HG03139 (cell line): ENCODE data around the gene PCDHGA10.
"Not testable (repeated sequence)": the region's sequence is repeated elsewhere in the genome, so short reads cannot be mapped to it uniquely, and the experiment has no call there.

Experiments used
- ATAC-seq: cut with Tn5 transposase; IDR thresholded peaks from one replicate; pipeline ENCODE4 v1.9.1; 2021; ENCODE audit not compliant: unreplicated experiment

PCDHGA10 gene

DNA sequence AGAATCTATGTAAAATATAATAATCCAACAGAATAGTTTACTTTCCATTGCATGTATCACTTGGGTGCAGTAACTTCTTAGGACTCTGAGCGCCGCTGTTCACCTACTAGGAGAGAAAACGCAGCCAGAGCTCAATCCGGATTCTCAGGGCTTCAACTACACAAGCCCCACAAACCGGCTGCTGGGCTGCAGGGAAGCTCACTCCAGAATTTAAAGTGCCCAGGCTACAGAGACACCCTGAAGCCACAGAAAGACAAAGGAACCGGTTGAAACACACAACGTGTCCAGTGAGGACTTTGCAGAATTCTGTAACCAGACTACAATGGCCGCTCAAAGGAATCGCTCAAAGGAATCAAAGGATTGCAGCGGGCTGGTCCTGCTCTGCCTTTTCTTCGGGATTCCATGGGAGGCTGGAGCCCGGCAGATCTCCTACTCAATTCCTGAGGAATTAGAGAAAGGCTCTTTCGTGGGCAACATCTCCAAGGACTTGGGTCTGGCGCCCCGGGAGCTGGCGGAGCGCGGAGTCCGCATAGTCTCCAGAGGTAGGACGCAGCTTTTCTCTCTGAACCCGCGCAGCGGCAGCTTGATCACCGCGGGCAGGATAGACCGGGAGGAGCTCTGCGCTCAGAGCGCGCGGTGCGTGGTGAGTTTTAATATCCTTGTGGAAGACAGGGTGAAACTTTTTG lies at the start of gene PCDHGA10:
TSS of gene PCDHGA10 (plus strand) at position 134 of the 686 bp plus-strand sequence. CDS start at position 323, 189 bp downstream.
- peak; percentile 81 for ATAC-seq

DNA sequence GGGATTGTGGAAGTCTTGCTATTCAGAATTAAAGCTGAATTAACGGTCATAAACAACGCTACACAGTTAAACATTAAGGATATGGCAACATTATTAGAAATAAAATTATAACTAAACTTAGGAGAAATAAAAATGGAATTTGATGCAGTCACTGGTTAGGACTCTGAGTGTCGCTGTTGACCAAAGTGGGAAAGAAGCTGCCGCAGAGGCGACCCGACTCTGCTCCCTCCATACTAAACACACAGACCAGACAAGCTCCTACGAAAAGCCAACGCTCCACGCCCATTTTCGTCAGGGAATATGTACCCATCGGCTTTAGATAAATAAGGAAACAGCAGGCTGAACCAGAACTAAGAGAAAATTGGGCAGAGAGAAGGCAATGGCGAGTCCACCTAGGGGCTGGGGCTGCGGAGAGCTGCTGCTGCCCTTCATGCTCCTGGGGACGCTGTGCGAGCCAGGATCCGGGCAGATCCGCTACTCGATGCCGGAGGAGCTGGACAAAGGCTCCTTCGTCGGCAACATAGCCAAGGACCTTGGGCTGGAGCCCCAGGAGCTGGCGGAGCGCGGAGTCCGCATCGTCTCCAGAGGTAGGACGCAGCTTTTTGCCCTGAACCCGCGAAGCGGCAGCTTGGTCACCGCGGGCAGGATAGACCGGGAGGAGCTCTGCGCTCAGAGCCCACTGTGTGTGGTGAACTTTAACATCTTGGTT lies 48.7 kb upstream of the PCDHGA10 start, which contains the start of gene PCDHGA5:
TSS of gene PCDHGA5 (plus strand) at position 211 of the 709 bp plus-strand sequence. CDS start at position 380, 169 bp downstream.
- no peak for ATAC-seq

DNA sequence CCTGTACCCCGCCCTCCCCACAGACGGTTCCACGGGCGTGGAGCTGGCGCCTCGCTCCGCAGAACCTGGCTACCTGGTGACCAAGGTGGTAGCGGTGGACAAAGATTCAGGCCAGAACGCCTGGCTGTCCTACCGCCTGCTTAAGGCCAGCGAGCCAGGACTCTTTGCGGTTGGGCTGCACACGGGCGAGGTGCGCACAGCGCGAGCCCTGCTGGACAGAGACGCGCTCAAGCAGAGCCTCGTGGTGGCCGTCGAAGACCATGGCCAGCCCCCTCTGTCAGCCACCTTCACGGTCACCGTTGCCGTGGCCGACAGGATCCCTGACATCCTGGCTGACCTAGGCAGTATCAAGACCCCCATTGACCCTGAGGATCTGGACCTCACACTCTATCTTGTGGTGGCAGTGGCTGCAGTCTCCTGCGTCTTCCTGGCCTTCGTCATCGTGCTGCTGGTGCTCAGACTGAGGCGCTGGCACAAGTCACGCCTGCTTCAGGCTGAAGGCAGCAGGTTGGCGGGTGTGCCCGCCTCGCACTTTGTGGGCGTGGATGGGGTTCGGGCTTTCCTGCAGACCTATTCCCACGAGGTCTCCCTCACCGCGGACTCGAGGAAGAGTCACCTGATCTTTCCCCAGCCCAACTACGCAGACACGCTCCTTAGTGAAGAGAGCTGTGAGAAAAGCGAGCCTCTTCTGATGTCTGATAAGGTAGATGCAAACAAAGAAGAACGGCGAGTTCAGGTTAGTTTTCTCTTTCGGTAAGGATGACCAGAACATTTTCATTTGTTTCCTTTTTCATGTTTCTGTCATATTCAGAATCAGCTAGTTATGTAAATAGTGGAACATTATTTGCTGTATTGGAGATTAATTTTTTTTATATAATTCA lies 46.5 kb upstream of the PCDHGA10 start:
- no peak for ATAC-seq

DNA sequence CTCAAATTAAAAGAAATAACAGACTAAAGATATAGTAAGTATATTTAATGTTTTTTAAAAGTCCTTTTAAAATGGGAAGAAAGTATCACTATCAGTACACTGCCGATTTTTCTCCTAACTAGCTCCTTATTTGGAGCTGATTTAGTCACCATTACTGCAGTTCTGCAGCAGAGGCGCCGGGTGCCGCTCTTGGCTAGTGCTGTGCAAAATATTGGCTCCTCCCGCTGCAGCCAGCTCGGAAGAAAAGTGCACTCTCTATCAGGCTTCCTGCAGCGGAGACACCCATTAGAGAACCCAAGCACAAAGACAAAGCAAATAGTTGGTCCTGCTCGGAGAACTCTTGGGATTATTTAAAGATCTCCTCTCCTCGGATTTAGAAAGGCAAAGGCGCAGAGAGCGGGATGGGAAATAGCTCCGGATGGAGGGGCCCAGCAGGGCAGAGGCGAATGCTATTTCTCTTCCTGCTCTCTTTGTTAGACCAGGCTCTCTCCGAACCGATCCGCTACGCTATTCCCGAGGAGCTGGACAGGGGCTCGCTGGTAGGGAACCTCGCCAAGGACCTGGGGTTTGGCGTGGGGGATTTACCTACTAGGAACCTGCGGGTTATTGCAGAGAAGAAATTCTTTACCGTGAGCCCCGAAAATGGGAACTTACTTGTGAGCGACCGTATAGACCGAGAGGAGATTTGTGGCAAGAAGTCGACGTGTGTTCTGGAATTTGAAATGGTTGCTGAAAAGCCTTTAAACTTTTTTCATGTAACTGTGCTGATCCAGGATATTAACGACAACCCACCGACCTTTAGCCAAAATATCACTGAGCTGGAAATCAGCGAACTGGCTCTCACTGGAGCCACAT lies 42.6 kb upstream of the PCDHGA10 start, which contains the start of gene PCDHGB3:
TSS of gene PCDHGB3 (plus strand) at position 249 of the 855 bp plus-strand sequence. CDS start at position 402, 153 bp downstream.
- peak; percentile 86 for ATAC-seq

DNA sequence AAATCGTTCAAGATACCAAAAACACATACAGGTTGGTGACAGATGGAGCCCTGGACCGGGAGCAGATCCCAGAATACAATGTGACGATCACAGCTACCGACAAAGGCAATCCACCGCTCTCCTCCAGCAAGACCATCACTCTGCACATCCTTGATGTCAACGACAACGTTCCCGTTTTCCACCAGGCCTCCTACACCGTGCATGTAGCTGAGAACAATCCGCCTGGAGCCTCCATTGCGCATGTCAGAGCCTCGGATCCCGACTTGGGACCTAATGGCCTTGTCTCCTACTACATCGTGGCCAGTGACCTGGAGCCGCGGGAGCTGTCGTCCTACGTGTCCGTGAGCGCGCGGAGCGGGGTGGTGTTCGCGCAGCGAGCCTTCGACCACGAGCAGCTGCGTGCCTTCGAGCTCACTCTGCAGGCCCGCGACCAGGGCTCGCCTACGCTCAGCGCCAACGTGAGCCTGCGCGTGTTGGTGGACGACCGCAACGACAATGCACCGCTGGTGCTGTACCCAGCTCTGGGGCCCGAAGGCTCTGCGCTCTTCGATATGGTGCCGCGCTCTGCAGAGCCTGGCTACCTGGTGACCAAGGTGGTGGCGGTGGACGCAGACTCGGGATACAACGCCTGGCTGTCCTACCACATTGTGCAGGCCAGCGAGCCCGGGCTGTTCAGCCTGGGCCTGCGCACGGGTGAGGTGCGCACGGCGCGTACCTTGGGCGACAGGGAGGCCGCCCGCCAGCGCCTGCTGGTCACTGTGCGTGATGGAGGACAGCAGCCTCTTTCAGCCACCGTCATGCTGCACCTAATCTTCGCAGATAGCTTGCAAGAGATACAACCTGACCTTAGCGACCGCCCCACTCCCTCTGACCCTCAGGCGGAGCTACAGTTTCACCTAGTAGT lies 41.0 kb upstream of the PCDHGA10 start:
- ATAC-seq = no peak

DNA sequence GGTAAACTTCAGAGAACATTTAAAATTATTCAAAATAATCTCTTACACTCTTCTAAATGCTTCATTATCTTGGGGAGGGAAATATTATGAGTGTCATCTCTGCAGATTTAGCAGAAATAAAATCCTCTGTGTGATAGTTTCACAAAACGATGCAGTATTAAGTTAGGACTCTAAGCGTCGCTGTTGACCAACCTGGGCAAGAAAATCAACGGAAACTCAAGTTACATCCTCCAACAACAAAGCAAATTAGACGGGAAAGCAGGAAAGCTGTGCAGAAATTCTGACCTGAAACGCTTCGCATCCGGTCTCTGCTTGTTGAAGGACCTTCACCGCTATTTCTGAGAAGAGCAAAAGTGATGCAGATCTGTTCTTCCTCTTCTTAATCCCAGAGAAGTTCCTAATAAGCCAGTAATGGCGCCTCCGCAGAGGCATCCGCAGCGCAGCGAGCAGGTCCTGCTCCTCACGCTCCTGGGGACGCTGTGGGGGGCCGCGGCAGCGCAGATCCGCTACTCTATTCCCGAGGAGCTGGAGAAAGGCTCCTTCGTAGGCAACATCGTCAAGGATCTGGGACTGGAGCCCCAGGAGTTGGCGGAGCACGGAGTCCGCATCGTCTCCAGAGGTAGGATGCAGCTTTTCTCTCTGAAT lies 39.0 kb upstream of the PCDHGA10 start, which contains the start of gene PCDHGA6:
TSS of gene PCDHGA6 (plus strand) at position 219 of the 645 bp plus-strand sequence. CDS start at position 412, 193 bp downstream.
- ATAC-seq = no peak

DNA sequence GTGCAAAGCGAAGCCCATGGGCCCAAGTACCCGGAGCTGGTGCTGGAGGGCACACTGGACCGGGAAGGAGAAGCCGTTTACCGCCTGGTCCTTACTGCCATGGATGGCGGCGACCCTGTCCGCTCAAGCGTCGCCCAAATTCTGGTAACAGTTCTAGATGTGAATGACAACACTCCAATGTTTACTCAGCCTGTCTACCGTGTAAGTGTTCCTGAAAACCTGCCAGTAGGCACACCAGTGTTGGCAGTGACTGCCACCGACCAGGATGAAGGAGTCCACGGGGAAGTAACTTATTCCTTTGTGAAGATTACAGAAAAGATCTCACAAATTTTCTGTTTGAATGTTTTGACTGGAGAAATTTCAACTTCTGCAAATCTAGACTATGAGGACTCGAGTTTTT lies 38.2 kb upstream of the PCDHGA10 start:
- no peak for ATAC-seq

DNA sequence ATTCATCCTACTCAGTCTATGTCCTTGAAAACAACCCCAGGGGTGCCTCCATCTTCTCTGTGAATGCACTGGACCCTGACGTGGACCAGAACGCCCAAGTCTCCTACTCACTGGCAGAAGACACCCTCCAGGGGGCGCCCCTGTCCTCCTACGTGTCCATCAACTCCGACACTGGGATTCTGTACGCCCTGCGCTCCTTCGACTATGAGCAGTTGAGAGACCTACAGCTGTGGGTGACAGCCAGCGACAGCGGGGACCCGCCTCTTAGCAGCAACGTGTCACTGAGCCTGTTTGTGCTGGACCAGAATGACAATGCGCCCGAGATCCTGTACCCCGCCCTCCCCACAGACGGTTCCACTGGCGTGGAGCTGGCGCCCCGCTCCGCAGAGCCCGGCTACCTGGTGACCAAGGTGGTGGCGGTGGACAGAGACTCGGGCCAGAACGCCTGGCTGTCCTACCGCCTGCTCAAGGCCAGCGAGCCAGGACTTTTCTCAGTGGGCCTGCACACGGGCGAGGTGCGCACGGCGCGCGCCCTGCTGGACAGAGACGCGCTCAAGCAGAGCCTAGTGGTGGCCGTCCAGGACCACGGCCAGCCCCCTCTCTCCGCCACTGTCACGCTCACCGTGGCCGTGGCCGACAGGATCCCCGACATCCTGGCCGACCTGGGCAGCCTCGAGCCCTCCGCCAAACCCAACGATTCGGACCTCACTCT lies 37.2 kb upstream of the PCDHGA10 start:
- ATAC-seq = not testable (repeated sequence)

DNA sequence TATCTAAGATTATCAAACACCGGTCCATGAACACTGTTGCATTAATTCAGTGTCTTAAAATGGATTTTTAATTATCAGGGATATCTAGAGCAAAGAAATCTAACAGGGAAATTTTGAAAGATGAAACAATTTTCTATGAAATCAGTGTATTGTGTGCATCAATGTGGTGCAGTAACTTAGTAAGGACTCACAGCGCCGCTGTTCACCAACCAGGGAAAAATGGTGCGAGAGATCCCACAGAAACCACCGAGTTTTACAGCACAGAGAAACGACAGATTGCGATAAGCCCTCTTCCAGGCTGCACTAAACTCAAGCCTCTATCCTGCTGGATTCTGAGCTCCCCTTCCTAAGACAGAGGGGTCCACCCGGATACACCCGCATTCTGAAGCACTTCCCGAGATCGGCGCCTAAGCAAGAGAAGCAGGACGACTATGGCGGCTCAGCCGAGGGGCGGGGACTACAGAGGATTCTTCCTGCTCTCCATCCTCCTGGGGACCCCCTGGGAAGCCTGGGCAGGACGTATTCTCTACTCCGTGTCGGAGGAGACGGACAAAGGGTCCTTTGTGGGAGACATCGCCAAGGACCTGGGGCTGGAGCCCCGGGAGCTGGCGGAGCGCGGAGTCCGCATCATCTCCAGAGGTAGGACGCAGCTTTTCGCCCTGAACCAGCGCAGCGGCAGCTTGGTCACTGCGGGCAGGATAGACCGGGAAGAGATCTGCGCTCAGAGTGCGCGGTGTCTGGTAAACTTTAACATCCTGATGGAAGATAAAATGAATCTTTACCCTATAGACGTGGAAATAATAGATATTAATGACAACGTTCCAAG lies 30.1 kb upstream of the PCDHGA10 start, which contains the start of gene PCDHGA7:
TSS of gene PCDHGA7 (plus strand) at position 274 of the 826 bp plus-strand sequence. CDS start at position 432, 158 bp downstream.
- ATAC-seq = no peak

DNA sequence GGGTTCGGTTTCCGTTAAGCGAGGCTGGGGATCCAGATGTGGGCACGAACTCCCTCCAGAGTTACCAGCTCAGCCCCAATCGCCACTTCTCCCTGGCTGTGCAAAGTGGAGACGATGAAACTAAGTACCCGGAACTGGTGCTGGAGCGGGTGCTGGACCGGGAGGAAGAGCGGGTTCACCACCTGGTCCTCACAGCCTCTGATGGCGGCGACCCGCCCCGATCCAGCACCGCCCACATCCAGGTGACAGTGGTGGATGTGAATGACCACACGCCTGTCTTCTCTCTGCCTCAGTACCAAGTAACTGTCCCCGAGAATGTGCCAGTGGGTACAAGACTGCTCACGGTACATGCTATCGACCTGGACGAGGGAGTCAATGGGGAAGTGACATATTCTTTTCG lies 29.4 kb upstream of the PCDHGA10 start:
- no peak for ATAC-seq

DNA sequence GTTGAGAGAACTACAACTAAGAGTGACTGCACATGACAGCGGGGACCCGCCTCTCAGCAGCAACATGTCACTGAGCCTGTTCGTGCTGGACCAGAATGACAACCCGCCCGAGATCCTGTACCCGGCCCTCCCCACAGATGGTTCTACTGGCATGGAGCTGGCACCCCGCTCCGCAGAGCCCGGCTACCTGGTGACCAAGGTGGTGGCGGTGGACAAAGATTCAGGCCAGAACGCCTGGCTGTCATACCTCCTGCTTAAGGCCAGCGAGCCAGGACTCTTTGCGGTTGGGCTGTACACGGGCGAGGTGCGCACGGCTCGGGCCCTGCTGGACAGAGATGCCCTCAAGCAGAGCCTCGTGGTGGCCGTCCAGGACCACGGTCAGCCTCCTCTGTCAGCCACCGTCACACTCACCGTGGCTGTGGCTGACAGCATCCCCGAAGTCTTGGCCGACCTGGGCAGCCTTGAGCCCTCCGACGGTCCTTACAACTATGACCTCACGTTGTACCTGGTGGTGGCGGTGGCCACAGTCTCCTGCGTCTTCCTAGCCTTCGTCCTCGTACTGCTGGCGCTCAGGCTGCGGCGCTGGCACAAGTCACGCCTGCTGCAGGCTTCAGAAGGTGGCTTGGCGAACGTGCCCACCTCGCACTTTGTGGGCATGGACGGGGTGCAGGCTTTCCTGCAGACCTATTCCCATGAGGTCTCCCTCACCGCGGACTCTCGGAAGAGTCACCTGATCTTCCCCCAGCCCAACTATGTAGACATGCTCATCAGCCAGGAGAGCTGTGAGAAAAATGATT lies 28.1 kb upstream of the PCDHGA10 start:
- no peak for ATAC-seq

DNA sequence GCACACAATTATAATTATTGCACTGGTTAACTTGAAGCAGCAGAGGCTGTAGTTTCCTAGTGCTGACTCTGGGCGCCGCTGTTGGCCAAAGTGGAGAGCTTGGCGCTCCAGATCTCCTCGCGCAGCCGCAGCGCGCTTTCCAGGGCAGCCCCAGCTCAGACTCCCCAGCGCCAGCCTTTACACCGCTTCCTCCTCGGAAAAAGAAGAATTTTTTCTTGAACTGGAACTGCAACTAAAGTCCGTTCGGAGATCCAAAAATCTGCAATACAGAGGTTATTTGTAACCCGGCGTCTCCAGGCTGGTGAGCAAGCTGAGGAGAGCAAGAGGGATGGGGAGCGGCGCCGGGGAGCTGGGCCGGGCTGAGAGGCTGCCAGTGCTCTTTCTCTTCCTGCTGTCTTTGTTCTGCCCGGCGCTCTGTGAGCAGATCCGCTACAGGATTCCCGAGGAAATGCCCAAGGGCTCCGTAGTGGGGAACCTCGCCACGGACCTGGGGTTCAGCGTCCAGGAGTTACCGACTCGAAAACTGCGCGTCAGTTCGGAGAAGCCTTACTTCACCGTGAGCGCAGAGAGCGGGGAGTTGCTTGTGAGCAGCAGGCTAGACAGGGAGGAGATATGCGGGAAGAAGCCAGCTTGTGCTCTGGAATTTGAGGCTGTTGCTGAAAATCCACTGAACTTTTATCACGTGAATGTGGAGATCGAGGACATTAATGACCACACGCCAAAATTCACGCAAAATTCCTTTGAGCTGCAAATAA lies 25.1 kb upstream of the PCDHGA10 start, which contains the start of gene PCDHGB4:
TSS of gene PCDHGB4 (plus strand) at position 142 of the 755 bp plus-strand sequence. CDS start at position 329, 187 bp downstream.
- ATAC-seq = not testable (repeated sequence)

DNA sequence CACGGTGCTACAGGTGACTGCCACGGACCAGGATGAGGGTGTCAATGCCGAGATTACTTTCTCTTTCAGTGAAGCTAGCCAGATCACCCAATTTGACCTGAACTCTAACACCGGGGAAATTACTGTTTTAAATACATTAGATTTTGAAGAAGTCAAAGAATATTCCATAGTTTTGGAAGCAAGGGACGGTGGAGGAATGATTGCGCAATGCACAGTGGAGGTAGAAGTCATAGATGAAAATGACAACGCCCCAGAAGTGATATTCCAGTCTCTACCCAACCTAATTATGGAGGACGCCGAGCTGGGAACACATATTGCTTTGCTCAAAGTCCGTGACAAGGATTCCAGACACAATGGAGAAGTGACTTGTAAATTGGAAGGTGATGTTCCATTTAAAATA lies 24.1 kb upstream of the PCDHGA10 start:
- ATAC-seq = no peak

DNA sequence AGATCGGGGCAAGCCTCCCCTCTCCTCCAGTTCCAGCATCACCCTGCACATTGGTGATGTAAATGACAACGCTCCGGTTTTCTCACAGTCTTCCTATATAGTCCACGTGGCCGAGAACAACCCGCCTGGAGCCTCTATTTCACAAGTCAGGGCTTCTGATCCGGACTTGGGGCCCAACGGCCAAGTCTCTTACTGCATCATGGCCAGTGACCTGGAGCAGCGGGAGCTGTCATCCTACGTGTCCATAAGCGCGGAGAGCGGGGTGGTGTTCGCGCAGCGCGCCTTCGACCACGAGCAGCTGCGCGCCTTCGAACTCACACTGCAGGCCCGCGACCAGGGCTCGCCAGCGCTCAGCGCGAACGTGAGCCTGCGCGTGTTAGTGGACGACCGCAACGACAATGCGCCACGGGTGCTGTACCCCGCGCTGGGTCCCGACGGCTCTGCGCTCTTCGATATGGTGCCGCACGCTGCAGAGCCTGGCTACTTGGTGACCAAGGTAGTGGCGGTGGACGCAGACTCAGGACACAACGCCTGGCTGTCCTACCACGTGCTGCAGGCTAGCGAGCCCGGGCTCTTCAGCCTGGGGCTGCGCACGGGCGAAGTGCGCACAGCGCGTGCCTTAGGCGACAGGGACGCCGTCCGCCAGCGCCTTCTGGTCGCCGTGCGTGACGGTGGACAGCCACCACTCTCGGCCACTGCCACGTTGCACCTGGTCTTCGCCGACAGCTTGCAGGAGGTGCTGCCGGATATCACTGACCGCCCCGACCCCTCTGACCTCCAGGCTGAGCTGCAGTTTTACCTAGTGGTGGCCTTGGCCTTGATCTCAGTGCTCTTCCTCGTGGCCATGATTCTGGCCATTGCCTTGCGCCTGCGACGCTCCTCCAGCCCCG lies 23.4 kb upstream of the PCDHGA10 start:
- ATAC-seq = no peak
